Erythroblast (primary cell): ENCODE results near the gene TPO.

ENCODE experiments used
- GATA1 ChIP-seq: IDR thresholded peaks from 2 replicates; pipeline ENCODE4 v1.6.1; 2011; ENCODE audit warnings: low read depth, mild to moderate bottlenecking, control low read depth, low read length, moderate library complexity
- POLR2A ChIP-seq: IDR thresholded peaks from 2 replicates; pipeline ENCODE4 v1.6.1; 2011; ENCODE audit warnings: mild to moderate bottlenecking, low read length

GRCh38 chr2:1541040-1541439 is 127.8 kb downstream of the TPO start:
- TF ChIP-seq POLR2A (no peak), GATA1 (no peak)
